ENCODE data around the gene SPOCK1. TPM values are rescaled to one million over a fixed set of nuclear protein-coding genes. Genes with fewer than 3 reads are reported as not detected.

Gene SPOCK1
- total and polyA plus RNA-seq, 9 of the 15 experiments (the other 6 are each of a cell fraction or from before 2014, with no cell fraction given), result 0.01 to 0.35 (median 0.04) TPM; not detected in 6

DNA sequence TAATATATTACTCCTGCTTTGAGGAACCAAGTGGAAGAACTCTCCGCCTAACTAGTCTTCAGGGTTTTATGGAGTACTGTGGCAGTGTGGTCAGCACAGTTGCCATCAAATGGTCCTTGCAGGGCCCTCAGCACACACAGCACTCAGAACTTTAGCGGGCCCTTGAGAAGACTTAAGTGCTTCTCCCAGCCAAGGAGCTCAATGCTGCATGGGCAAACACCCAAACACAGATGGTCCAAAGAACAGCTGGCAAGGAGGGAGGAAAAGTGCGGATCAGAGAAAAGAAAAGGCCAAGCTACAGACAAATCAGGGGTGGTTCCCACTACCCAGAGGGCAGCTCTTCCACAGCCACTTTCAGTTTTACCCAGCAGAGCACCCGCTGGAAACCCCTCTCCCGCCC, 98.6 kb downstream of the SPOCK1 start:
- ChIA-PET CTCF (ENCODE audit: low intra/inter-chr PET ratio) (no interaction called here), POLR2A (interaction anchor here (0.6 to 2.0 kb wide), 2 partner anchors 12 to 31 kb away, joined by 3 to 7 read pairs; no protein-coding TSS in a partner anchor)
- H3K79me2 ChIP-seq (ENCODE audit: control insufficient read depth, insufficient read depth, low read length), result no peaks in the 10 kb centered on the region
- no peaks in the 10 kb centered on the region for H4K20me1 ChIP-seq (replicated peaks; ENCODE audit: control insufficient read depth, insufficient read depth, low read length)
- no peaks in the 10 kb centered on the region for H3K36me3 ChIP-seq (ENCODE audit: control insufficient read depth, insufficient read depth, low read length)
- no peak overlapping the region for H2AFZ ChIP-seq (ENCODE audit: low read depth, low read length)
- no peaks in the 10 kb centered on the region for H3K9me3 ChIP-seq (replicated peaks; ENCODE audit: control insufficient read depth, insufficient read depth, low read depth, low read length)
- ATAC-seq, result no peak
- no peak for DNase-seq (ENCODE audit: extremely low read depth in 1 of 4, low spot score in 3 of 4)
- TF ChIP-seq MTA1 (IDR thresholded peaks at IDR 0.05; ENCODE audit: borderline replicate concordance) (no peak), NCOR1 (IDR thresholded peaks at IDR 0.05) (no peak), ARID2 (IDR thresholded peaks at IDR 0.05) (no peak), YY1 (IDR thresholded peaks at IDR 0.05; ENCODE audit: borderline replicate concordance in 1 of 3, control insufficient read depth in 1 of 3, extremely low read depth in 1 of 3, insufficient read depth in 3 of 3, insufficient read length in 1 of 3, insufficient replicate concordance in 2 of 3, low read depth in 1 of 3, low read length in 2 of 3) (no peak), NCOA2 (IDR thresholded peaks at IDR 0.05; ENCODE audit: partially characterized antibody in 2 of 2) (no peak), NELFE (IDR thresholded peaks at IDR 0.05; ENCODE audit: insufficient read depth, insufficient read length) (no peak), HDAC6 (IDR thresholded peaks at IDR 0.05; ENCODE audit: low read depth, low read length) (no peak), ETV1 (tag; conservative IDR thresholded peaks at IDR 0.05; ENCODE audit: low read depth) (no peak), ZNF124 (CRISPR knock-in tag; IDR thresholded peaks at IDR 0.05) (no peak), ZNF766 (CRISPR knock-in tag; conservative IDR thresholded peaks at IDR 0.05) (no peak), E2F3 (CRISPR knock-in tag; IDR thresholded peaks at IDR 0.05) (no peak), BCL6 (CRISPR knock-in tag; IDR thresholded peaks at IDR 0.05) (no peak), CCAR2 (IDR thresholded peaks at IDR 0.05; ENCODE audit: low read depth, low read length) (no peak), SLC30A9 (CRISPR knock-in tag; IDR thresholded peaks at IDR 0.05) (no peak)
- TF ChIP-seq, protein P1, sequence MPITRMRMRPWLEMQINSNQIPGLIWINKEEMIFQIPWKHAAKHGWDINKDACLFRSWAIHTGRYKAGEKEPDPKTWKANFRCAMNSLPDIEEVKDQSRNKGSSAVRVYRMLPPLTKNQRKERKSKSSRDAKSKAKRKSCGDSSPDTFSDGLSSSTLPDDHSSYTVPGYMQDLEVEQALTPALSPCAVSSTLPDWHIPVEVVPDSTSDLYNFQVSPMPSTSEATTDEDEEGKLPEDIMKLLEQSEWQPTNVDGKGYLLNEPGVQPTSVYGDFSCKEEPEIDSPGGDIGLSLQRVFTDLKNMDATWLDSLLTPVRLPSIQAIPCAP (CRISPR knock-in tag; IDR thresholded peaks at IDR 0.05; ENCODE audit: borderline replicate concordance), result no peak
- H3K4me2 ChIP-seq (ENCODE audit: insufficient read depth, low read length), result no peak overlapping the region
- no peaks in the 10 kb centered on the region for H3K9me1 ChIP-seq (ENCODE audit: control insufficient read depth, insufficient read depth, low read length)
- 0% methylated on average over 5 of the region's 5 CpGs for WGBS (ENCODE audit: insufficient coverage, low coverage, missing lambda C conversion rate)
- no peak for FAIRE-seq
- H3K4me3 ChIP-seq, result no peak overlapping the region
- in situ Hi-C loops (cut with MboI), result no loop called here
- intact Hi-C loops (cut with micrococcal nuclease), result no loop called here
- H3K27ac ChIP-seq (ENCODE audit: extremely low read depth, low read depth, low read length), result no peak overlapping the region
- BruUV-seq (replicated peaks), result no TSS peak
- no peak overlapping the region for H3K9ac ChIP-seq (ENCODE audit: insufficient read depth in 1 of 2, low read depth in 2 of 2, low read length in 2 of 2)
- no peaks in the 10 kb centered on the region for H3K4me1 ChIP-seq (replicated peaks in 1 of 2; ENCODE audit: control insufficient read depth in 2 of 2, insufficient read depth in 2 of 2, low read length in 2 of 2)
- H3K27me3 ChIP-seq (ENCODE audit: control insufficient read depth in 2 of 2, insufficient read depth in 2 of 2, low read length in 2 of 2), result peaks cover 0 to 6% of the 10 kb centered on the region in 2 experiments; a peak in 1 of 5 replicates
